NCI-H524 (cell line): ENCODE measurements around the gene ADCYAP1R1.
A peak's percentile ranks its signal among the peaks of the same experiment; 100 is the strongest.

Source experiments
- DNase-seq, 2 experiments: peaks; one replicate each; lab custom pipeline; 2025; lab: John Stamatoyannopoulos, UW

ADCYAP1R1 gene

GRCh38 chr7:31068006-31068675 lies 16.0 kb downstream of the ADCYAP1R1 start:
- no peak for DNase-seq

GRCh38 chr7:31069860-31070555 lies 17.9 kb downstream of the ADCYAP1R1 start:
- no peak for DNase-seq

GRCh38 chr7:31070991-31071644 lies 19.0 kb downstream of the ADCYAP1R1 start:
- peak; percentile 27 to 71 for DNase-seq

GRCh38 chr7:31071645-31072029 lies 19.5 kb downstream of the ADCYAP1R1 start:
- peak in 1 of 2 experiments; percentile 53 for DNase-seq

- no peak for DNase-seq
These were observed 21.4 kb downstream of the ADCYAP1R1 start for GRCh38 chr7:31073326-31074119.

GRCh38 chr7:31074120-31074383 lies 21.9 kb downstream of the ADCYAP1R1 start:
- no peak for DNase-seq

GRCh38 chr7:31074403-31075085 lies 22.4 kb downstream of the ADCYAP1R1 start:
- peak; percentile 64 to 86 for DNase-seq

GRCh38 chr7:31075086-31075405 lies 22.9 kb downstream of the ADCYAP1R1 start:
- DNase-seq: no peak

- no peak for DNase-seq
These were observed 23.9 kb downstream of the ADCYAP1R1 start for GRCh38 chr7:31076051-31076450.

GRCh38 chr7:31076641-31077310 lies 24.7 kb downstream of the ADCYAP1R1 start:
- DNase-seq: no peak

- DNase-seq: no peak
These were observed 25.6 kb downstream of the ADCYAP1R1 start for GRCh38 chr7:31077484-31078362.

GRCh38 chr7:31078363-31078990 lies 26.4 kb downstream of the ADCYAP1R1 start:
- no peak for DNase-seq

- no peak for DNase-seq
These were observed 27.2 kb downstream of the ADCYAP1R1 start for GRCh38 chr7:31079126-31079823.

GRCh38 chr7:31079824-31080511 lies 27.9 kb downstream of the ADCYAP1R1 start:
- DNase-seq: no peak

GRCh38 chr7:31080763-31081162 lies 28.7 kb downstream of the ADCYAP1R1 start:
- no peak for DNase-seq

- no peak for DNase-seq
These were observed 29.9 kb downstream of the ADCYAP1R1 start for GRCh38 chr7:31082017-31082416.

GRCh38 chr7:31082447-31082846 lies 30.3 kb downstream of the ADCYAP1R1 start:
- DNase-seq: no peak

- DNase-seq: no peak
These were observed 31.2 kb downstream of the ADCYAP1R1 start for GRCh38 chr7:31083210-31083786.
